ENCODE data around the gene ARSG. TPM values are rescaled to one million over a fixed set of nuclear protein-coding genes. Genes with fewer than 3 reads are reported as not detected.

ARSG gene
- polyA plus RNA-seq, 1 of the 3 experiments (the other 2 are of a cell fraction) = 0.41 TPM

DNA sequence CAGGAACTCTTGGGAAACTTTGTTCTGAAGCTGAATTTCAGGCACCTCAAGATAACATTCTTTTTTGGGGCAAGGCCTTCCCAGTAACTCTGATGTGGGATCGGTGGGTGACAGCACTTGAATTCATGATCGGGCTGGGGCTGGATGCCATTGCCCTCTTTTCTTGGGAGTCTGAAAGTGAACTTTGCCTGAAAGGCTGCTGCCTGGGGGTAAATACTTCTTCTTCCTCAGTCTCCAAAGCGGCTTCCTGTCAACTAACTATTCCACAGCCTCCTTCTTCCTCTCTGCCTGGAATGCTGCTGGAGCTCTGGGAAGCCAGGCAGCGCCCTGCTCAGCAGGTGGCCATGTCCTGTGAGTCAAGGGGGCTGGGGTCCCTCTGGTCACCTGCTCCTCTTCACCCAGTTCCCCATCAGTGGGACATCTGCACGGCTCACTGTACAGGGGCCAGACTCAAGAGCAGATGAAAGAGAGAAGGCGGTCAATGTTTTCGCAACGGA, 86.5 kb downstream of the ARSG start:
- Histone ChIP-seq H3K9me2 (no peaks in the 10 kb centered on the region), H4K20me1 (ENCODE audit: insufficient read depth) (no peaks in the 10 kb centered on the region), H3F3A (replicated peaks; ENCODE audit: insufficient read depth) (no peaks in the 10 kb centered on the region), H3K36me3 (replicated peaks in 1 of 2; ENCODE audit: control insufficient read depth in 1 of 2, insufficient read depth in 2 of 2, low read length in 1 of 2) (no peaks in the 10 kb centered on the region), H2AFZ (ENCODE audit: low read depth) (no peak overlapping the region), H3K4me1 (ENCODE audit: control insufficient read depth in 1 of 2, insufficient read depth in 2 of 2, low read depth in 1 of 2, low read length in 1 of 2) (no peaks in the 10 kb centered on the region), H3K9me3 (no peaks in the 10 kb centered on the region), H3K27ac (ENCODE audit: low read depth in 2 of 2, low read length in 1 of 2) (no peak overlapping the region), H3K4me3 (ENCODE audit: low read depth in 2 of 2, low read length in 1 of 2) (no peak overlapping the region), H3K9ac (no peak overlapping the region), H3K27me3 (ENCODE audit: insufficient read depth) (no peaks in the 10 kb centered on the region; the same call in 1 of the 2 replicates), H3K4me2 (no peak overlapping the region), H3K79me2 (ENCODE audit: insufficient read depth) (no peaks in the 10 kb centered on the region)
- no peak for TF ChIP-seq RAD21 (IDR thresholded peaks at IDR 0.05; ENCODE audit: low read length)
- TF ChIP-seq GATA2 (CRISPR knock-in tag; IDR thresholded peaks at IDR 0.05) = no peak
- TF ChIP-seq, protein P1, sequence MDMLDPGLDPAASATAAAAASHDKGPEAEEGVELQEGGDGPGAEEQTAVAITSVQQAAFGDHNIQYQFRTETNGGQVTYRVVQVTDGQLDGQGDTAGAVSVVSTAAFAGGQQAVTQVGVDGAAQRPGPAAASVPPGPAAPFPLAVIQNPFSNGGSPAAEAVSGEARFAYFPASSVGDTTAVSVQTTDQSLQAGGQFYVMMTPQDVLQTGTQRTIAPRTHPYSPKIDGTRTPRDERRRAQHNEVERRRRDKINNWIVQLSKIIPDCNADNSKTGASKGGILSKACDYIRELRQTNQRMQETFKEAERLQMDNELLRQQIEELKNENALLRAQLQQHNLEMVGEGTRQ (IDR thresholded peaks at IDR 0.05; ENCODE audit: borderline replicate concordance, low read depth, low read length) = no peak
- TF ChIP-seq, protein P2, sequence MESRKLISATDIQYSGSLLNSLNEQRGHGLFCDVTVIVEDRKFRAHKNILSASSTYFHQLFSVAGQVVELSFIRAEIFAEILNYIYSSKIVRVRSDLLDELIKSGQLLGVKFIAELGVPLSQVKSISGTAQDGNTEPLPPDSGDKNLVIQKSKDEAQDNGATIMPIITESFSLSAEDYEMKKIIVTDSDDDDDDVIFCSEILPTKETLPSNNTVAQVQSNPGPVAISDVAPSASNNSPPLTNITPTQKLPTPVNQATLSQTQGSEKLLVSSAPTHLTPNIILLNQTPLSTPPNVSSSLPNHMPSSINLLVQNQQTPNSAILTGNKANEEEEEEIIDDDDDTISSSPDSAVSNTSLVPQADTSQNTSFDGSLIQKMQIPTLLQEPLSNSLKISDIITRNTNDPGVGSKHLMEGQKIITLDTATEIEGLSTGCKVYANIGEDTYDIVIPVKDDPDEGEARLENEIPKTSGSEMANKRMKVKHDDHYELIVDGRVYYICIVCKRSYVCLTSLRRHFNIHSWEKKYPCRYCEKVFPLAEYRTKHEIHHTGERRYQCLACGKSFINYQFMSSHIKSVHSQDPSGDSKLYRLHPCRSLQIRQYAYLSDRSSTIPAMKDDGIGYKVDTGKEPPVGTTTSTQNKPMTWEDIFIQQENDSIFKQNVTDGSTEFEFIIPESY (IDR thresholded peaks at IDR 0.05; ENCODE audit: borderline replicate concordance, low read depth) = no peak
- TF ChIP-seq FOSL2 (IDR thresholded peaks at IDR 0.05; ENCODE audit: borderline replicate concordance, low read depth) = no peak
- no peak for TF ChIP-seq NRF1 (IDR thresholded peaks at IDR 0.05; ENCODE audit: low read depth, low read length)
- no peak for TF ChIP-seq TAF1 (IDR thresholded peaks at IDR 0.05; ENCODE audit: borderline replicate concordance, low read depth, low read length)
- TF ChIP-seq, protein P3, sequence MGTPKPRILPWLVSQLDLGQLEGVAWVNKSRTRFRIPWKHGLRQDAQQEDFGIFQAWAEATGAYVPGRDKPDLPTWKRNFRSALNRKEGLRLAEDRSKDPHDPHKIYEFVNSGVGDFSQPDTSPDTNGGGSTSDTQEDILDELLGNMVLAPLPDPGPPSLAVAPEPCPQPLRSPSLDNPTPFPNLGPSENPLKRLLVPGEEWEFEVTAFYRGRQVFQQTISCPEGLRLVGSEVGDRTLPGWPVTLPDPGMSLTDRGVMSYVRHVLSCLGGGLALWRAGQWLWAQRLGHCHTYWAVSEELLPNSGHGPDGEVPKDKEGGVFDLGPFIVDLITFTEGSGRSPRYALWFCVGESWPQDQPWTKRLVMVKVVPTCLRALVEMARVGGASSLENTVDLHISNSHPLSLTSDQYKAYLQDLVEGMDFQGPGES (IDR thresholded peaks at IDR 0.05; ENCODE audit: low read depth, low read length) = no peak
- no peak for TF ChIP-seq FOXJ3 (CRISPR knock-in tag; IDR thresholded peaks at IDR 0.05)
- TF ChIP-seq EZH2phosphoT487 (IDR thresholded peaks at IDR 0.05; ENCODE audit: borderline replicate concordance, low read depth) = no peak
- no peak for TF ChIP-seq MEF2A (IDR thresholded peaks at IDR 0.05; ENCODE audit: borderline replicate concordance, low read depth)
- TF ChIP-seq, protein P4, sequence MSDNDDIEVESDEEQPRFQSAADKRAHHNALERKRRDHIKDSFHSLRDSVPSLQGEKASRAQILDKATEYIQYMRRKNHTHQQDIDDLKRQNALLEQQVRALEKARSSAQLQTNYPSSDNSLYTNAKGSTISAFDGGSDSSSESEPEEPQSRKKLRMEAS (IDR thresholded peaks at IDR 0.05; ENCODE audit: low read depth) = no peak
- TF ChIP-seq, protein P5, sequence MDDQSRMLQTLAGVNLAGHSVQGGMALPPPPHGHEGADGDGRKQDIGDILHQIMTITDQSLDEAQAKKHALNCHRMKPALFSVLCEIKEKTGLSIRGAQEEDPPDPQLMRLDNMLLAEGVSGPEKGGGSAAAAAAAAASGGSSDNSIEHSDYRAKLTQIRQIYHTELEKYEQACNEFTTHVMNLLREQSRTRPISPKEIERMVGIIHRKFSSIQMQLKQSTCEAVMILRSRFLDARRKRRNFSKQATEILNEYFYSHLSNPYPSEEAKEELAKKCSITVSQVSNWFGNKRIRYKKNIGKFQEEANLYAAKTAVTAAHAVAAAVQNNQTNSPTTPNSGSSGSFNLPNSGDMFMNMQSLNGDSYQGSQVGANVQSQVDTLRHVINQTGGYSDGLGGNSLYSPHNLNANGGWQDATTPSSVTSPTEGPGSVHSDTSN (IDR thresholded peaks at IDR 0.05) = no peak
- TF ChIP-seq, protein P6, sequence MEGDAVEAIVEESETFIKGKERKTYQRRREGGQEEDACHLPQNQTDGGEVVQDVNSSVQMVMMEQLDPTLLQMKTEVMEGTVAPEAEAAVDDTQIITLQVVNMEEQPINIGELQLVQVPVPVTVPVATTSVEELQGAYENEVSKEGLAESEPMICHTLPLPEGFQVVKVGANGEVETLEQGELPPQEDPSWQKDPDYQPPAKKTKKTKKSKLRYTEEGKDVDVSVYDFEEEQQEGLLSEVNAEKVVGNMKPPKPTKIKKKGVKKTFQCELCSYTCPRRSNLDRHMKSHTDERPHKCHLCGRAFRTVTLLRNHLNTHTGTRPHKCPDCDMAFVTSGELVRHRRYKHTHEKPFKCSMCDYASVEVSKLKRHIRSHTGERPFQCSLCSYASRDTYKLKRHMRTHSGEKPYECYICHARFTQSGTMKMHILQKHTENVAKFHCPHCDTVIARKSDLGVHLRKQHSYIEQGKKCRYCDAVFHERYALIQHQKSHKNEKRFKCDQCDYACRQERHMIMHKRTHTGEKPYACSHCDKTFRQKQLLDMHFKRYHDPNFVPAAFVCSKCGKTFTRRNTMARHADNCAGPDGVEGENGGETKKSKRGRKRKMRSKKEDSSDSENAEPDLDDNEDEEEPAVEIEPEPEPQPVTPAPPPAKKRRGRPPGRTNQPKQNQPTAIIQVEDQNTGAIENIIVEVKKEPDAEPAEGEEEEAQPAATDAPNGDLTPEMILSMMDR (IDR thresholded peaks at IDR 0.05) = no peak
- no peak for TF ChIP-seq NFIC (IDR thresholded peaks at IDR 0.05; ENCODE audit: borderline replicate concordance)
- no peak for TF ChIP-seq FOXM1 (IDR thresholded peaks at IDR 0.05; ENCODE audit: low read depth)
- TF ChIP-seq SMC3 (IDR thresholded peaks at IDR 0.05; ENCODE audit: low read depth, low read length) = no peak
- no peak for TF ChIP-seq RCOR1 (IDR thresholded peaks at IDR 0.05; ENCODE audit: low read length)
- ChIA-PET CTCF (interaction anchor here (0.5 to 3.2 kb wide), 3 partner anchors 21 to 1472 kb away, joined by 3 to 11 read pairs (median 3); no protein-coding TSS in a partner anchor), POLR2A (no interaction called here)
- 68% methylated on average over 8 of the region's 8 CpGs for WGBS (ENCODE audit: low lambda C conversion rate)
- no peak for DNase-seq

All from SK-N-SH (cell line).